ENCODE results near the gene PROB1. TPM values are rescaled to one million over a fixed set of nuclear protein-coding genes. Genes with fewer than 3 reads are reported as not detected.

The PROB1 gene
- total and polyA plus RNA-seq, 2 of the 8 experiments (the other 6 are each of a cell fraction or from before 2014, with no cell fraction given): 0.89 to 3.1 TPM

- no peak for TF ChIP-seq CHD7 (IDR thresholded peaks at IDR 0.05; ENCODE audit: insufficient replicate concordance, low read length)
- TF ChIP-seq CTCF (IDR thresholded peaks at IDR 0.05; ENCODE audit: control extremely low read depth in 1 of 3, insufficient read depth in 1 of 3, low read depth in 1 of 3, low read length in 3 of 3): no peak
- TF ChIP-seq ATF3 (IDR thresholded peaks at IDR 0.05; ENCODE audit: insufficient read depth, low read depth, low read length): no peak
Observed at GRCh38 chr5:139439013-139439903, 44.4 kb upstream of the PROB1 start, which contains the start of gene DNAJC18 (continued).
